PFSK-1 (cell line): ENCODE results near the gene RGS6.

ENCODE experiments used
- FOXP2 ChIP-seq: optimal IDR thresholded peaks from 2 replicates; pipeline ENCODE3; 2011; ENCODE audit warnings: borderline replicate concordance, control low read depth, inconsistent platforms; ENCODE audit not compliant: insufficient read depth; ENCODE audit errors: extremely low read length, extremely low read depth
- POLR2AphosphoS5 ChIP-seq: IDR thresholded peaks from 2 replicates; pipeline ENCODE4 v1.6.1; 2012; ENCODE audit warnings: low read depth, mild to moderate bottlenecking, control low read depth, low read length, moderate library complexity
- SIN3A ChIP-seq: IDR thresholded peaks from 2 replicates; pipeline ENCODE4 v1.6.1; 2012; ENCODE audit warnings: mild to moderate bottlenecking, low read length, moderate library complexity, borderline replicate concordance; ENCODE audit not compliant: insufficient read depth
- TAF1 ChIP-seq: IDR thresholded peaks from 2 replicates; pipeline ENCODE4 v1.6.1; 2012; ENCODE audit warnings: low read length, control low read depth, borderline replicate concordance; ENCODE audit not compliant: insufficient read depth
- TF ChIP-seq, protein P1 (sequence below), 2 experiments: IDR thresholded peaks; 2 replicates each; pipeline versions ENCODE4 v1.6.1 to v1.8.0; 2011 to 2012; ENCODE audit warnings: low read depth in 2 of 2, low read length in 2 of 2, control low read depth in 1 of 2, inconsistent platforms in 1 of 2, mild to moderate bottlenecking in 1 of 2, moderate library complexity in 1 of 2; ENCODE audit not compliant: insufficient read depth in 1 of 2

DNA sequence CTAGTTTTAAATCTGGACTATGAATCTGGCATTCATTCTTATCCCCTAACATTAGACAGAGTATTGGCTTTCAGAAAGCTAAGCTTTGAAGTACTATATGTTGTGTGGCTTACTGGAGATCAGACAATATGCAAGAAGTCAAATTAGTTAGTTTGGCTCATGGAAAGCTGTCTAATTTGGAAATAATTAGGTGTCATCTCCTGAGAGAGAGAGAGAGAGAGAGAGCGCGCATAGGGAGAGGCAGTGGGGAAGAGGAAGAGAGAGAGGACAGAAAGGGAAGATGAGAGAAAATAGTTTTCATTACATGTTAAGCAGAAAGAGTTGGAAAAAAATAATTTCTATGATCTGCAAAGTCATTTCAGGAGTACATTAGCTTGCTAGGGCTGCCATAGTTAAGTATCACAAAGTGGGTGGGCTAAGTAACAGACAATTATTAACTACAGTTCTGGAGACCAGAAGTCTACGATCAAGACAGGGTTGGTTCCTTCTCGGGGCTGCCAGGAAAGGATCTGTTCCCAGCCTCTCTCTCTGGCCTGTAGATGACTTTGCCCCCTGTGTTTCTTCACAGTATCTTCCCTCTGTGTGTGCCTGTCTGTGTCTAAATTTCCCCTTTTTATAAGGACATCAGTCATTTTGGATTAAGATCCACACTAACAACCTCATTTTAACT is 404.2 kb downstream of the RGS6 start:
- TF ChIP-seq, protein P1, sequence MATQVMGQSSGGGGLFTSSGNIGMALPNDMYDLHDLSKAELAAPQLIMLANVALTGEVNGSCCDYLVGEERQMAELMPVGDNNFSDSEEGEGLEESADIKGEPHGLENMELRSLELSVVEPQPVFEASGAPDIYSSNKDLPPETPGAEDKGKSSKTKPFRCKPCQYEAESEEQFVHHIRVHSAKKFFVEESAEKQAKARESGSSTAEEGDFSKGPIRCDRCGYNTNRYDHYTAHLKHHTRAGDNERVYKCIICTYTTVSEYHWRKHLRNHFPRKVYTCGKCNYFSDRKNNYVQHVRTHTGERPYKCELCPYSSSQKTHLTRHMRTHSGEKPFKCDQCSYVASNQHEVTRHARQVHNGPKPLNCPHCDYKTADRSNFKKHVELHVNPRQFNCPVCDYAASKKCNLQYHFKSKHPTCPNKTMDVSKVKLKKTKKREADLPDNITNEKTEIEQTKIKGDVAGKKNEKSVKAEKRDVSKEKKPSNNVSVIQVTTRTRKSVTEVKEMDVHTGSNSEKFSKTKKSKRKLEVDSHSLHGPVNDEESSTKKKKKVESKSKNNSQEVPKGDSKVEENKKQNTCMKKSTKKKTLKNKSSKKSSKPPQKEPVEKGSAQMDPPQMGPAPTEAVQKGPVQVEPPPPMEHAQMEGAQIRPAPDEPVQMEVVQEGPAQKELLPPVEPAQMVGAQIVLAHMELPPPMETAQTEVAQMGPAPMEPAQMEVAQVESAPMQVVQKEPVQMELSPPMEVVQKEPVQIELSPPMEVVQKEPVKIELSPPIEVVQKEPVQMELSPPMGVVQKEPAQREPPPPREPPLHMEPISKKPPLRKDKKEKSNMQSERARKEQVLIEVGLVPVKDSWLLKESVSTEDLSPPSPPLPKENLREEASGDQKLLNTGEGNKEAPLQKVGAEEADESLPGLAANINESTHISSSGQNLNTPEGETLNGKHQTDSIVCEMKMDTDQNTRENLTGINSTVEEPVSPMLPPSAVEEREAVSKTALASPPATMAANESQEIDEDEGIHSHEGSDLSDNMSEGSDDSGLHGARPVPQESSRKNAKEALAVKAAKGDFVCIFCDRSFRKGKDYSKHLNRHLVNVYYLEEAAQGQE (IDR thresholded peaks at IDR 0.05; ENCODE audit: insufficient read depth in 1 of 2, low read depth in 2 of 2, low read length in 2 of 2): no peak
- TF ChIP-seq SIN3A (no peak), POLR2AphosphoS5 (no peak), FOXP2 (no peak), TAF1 (no peak)
